Trophoblast cell (in vitro differentiated cells and primary cell): ENCODE data around the gene TSC1.

Experiments used
- DNase-seq, 2 donors: peaks; one replicate each; pipeline ENCODE4 v3.0.0-alpha.2; 2016
- H2AFZ ChIP-seq: 2 replicates; pipeline ENCODE4 v1.6.1; 2013; ENCODE audit warnings: low read length, moderate library complexity, mild to moderate bottlenecking; ENCODE audit not compliant: insufficient read depth, poor library complexity
- H2AK5ac ChIP-seq: 2 replicates; pipeline ENCODE4 v1.6.1; 2013; ENCODE audit warnings: mild to moderate bottlenecking, low read length
- H2BK120ac ChIP-seq: 2 replicates; pipeline ENCODE4 v1.6.1; 2013; ENCODE audit warnings: low read length, mild to moderate bottlenecking, moderate library complexity; ENCODE audit not compliant: insufficient read depth, poor library complexity
- H2BK12ac ChIP-seq: 2 replicates; pipeline ENCODE4 v1.6.1; 2013; ENCODE audit warnings: mild to moderate bottlenecking, low read length, moderate library complexity
- H2BK5ac ChIP-seq: 2 replicates; pipeline ENCODE4 v1.6.1; 2013; ENCODE audit warnings: low read length, low read depth, moderate library complexity, mild to moderate bottlenecking; ENCODE audit not compliant: poor library complexity
- H3K14ac ChIP-seq: 2 replicates; pipeline ENCODE4 v1.6.1; 2013; ENCODE audit warnings: mild to moderate bottlenecking, low read length
- H3K18ac ChIP-seq: 2 replicates; pipeline ENCODE4 v1.6.1; 2013; ENCODE audit warnings: mild to moderate bottlenecking, low read length
- H3K23ac ChIP-seq: 2 replicates; pipeline ENCODE4 v1.6.1; 2013; ENCODE audit warnings: low read length
- H3K27ac ChIP-seq: 2 replicates; pipeline ENCODE4 v1.5.1; 2013; ENCODE audit warnings: low read depth, mild to moderate bottlenecking, inconsistent platforms, low read length, moderate library complexity
- H3K27me3 ChIP-seq: 2 replicates; pipeline ENCODE4 v1.6.1; 2013; ENCODE audit warnings: inconsistent platforms, mild to moderate bottlenecking, low read length, moderate library complexity; ENCODE audit not compliant: insufficient read depth
- H3K36me3 ChIP-seq, 2 experiments: 1 replicate in 1 of 2; 2 replicates in 1 of 2; pipeline ENCODE4 v1.6.1; 2013; ENCODE audit warnings: low read length in 2 of 2, mild to moderate bottlenecking in 2 of 2, moderate library complexity in 1 of 2; ENCODE audit not compliant: insufficient read depth in 2 of 2, control insufficient read depth in 1 of 2
- H3K4ac ChIP-seq: 2 replicates; pipeline ENCODE4 v1.6.1; 2013; ENCODE audit warnings: low read depth, mild to moderate bottlenecking, low read length, moderate library complexity
- H3K4me1 ChIP-seq, 2 experiments: 1 replicate in 1 of 2; 2 replicates in 1 of 2; pipeline ENCODE4 v1.6.1; 2013; ENCODE audit warnings: low read length in 2 of 2, mild to moderate bottlenecking in 2 of 2, moderate library complexity in 1 of 2; ENCODE audit not compliant: insufficient read depth in 2 of 2, control insufficient read depth in 1 of 2
- H3K4me2 ChIP-seq: 2 replicates; pipeline ENCODE4 v1.6.1; 2013; ENCODE audit warnings: inconsistent platforms, mild to moderate bottlenecking, low read length, moderate library complexity
- H3K4me3 ChIP-seq: 2 replicates; pipeline ENCODE4 v1.5.1; 2013; ENCODE audit warnings: mild to moderate bottlenecking, low read depth, low read length, inconsistent platforms
- H3K79me1 ChIP-seq: one replicate; pipeline ENCODE4 v1.6.1; 2013; ENCODE audit warnings: low read length
- H3K79me2 ChIP-seq: 2 replicates; pipeline ENCODE4 v1.6.1; 2013; ENCODE audit warnings: low read length, mild to moderate bottlenecking; ENCODE audit not compliant: control insufficient read depth, insufficient read depth, poor library complexity
- H3K9ac ChIP-seq: 2 replicates; pipeline ENCODE4 v1.6.1; 2013; ENCODE audit warnings: mild to moderate bottlenecking, low read length
- H3K9me3 ChIP-seq: 2 replicates; pipeline ENCODE4 v1.6.1; 2013; ENCODE audit warnings: low read depth, mild to moderate bottlenecking, control low read depth, inconsistent platforms, low read length; ENCODE audit not compliant: insufficient read depth
- H4K12ac ChIP-seq: 2 replicates; pipeline ENCODE4 v1.6.1; 2013; ENCODE audit warnings: low read depth, mild to moderate bottlenecking, low read length, moderate library complexity
- H4K8ac ChIP-seq: 2 replicates; pipeline ENCODE4 v1.6.1; 2013; ENCODE audit warnings: low read depth, mild to moderate bottlenecking, low read length, moderate library complexity
- H4K91ac ChIP-seq: one replicate; pipeline ENCODE4 v1.6.1; 2013; ENCODE audit warnings: low read depth, mild to moderate bottlenecking, low read length, moderate library complexity
- WGBS: extraction: QIAGEN DNeasy Blood & Tissue Kit; methylation state at CpG from one replicate; pipeline ENCODE4 v1.1.7; 2013; ENCODE audit warnings: missing lambda C conversion rate; ENCODE audit not compliant: insufficient read length, insufficient coverage; ENCODE audit errors: extremely low coverage; 5-methylcytosine and 5-hydroxymethylcytosine counted together

TSC1 gene

DNA sequence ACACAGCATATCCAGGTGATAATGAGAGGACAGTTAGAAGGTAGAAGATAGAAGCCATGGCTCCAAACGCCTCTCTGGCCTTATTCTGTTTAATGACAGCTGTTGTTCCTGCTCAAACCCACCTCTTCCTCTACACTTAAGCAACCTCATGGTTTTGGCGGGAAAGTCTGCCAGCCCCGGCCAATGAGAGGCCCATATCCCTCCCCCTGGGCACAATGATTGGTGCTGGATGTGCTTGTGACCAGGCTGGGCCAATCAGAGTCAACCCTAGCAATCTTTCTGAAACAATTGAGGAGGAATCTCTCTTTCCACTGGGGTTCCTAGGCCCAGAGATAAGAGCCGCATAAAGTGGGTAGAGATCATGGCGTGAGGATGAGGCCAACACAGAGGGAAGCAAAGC, 29.3 kb upstream of the TSC1 start:
- no CpG with 5 or more reads among the region's 5 CpGs for WGBS
- Histone ChIP-seq H3K4ac (no peak overlapping the region), H2BK5ac (no peak overlapping the region), H3K4me2 (no peak overlapping the region), H3K27ac (no peak overlapping the region), H3K36me3 (no peaks in the 10 kb centered on the region), H2AK5ac (no peak overlapping the region), H3K23ac (no peak overlapping the region), H2BK120ac (no peak overlapping the region), H3K4me3 (no peak overlapping the region), H3K14ac (no peak overlapping the region), H4K12ac (no peak overlapping the region), H3K18ac (no peak overlapping the region), H3K27me3 (no peaks in the 10 kb centered on the region), H3K4me1 (no peaks in the 10 kb centered on the region), H3K79me1 (no peaks in the 10 kb centered on the region), H3K79me2 (no peaks in the 10 kb centered on the region), H3K9ac (no peak overlapping the region), H2AFZ (no peak overlapping the region), H3K9me3 (no peaks in the 10 kb centered on the region), H4K91ac (no peak overlapping the region), H4K8ac (no peak overlapping the region), H2BK12ac (no peak overlapping the region)
- no peak for DNase-seq

GRCh38 chr9:132973166-132973565, 28.8 kb upstream of the TSC1 start:
- Histone ChIP-seq H2AFZ (no peak overlapping the region), H3K79me2 (no peaks in the 10 kb centered on the region), H3K27me3 (no peaks in the 10 kb centered on the region), H3K23ac (no peak overlapping the region), H3K4me2 (no peak overlapping the region), H4K91ac (no peak overlapping the region), H3K14ac (no peak overlapping the region), H3K36me3 (no peaks in the 10 kb centered on the region), H3K4me3 (no peak overlapping the region), H2BK120ac (no peak overlapping the region), H3K4ac (no peak overlapping the region), H4K12ac (no peak overlapping the region), H2AK5ac (no peak overlapping the region), H3K27ac (no peak overlapping the region), H3K9me3 (no peaks in the 10 kb centered on the region), H3K9ac (no peak overlapping the region), H3K18ac (no peak overlapping the region), H3K79me1 (no peaks in the 10 kb centered on the region), H3K4me1 (no peaks in the 10 kb centered on the region), H4K8ac (no peak overlapping the region), H2BK5ac (no peak overlapping the region), H2BK12ac (no peak overlapping the region)
- WGBS, result no CpG with 5 or more reads among the region's 18 CpGs
- DNase-seq, result no peak

DNA sequence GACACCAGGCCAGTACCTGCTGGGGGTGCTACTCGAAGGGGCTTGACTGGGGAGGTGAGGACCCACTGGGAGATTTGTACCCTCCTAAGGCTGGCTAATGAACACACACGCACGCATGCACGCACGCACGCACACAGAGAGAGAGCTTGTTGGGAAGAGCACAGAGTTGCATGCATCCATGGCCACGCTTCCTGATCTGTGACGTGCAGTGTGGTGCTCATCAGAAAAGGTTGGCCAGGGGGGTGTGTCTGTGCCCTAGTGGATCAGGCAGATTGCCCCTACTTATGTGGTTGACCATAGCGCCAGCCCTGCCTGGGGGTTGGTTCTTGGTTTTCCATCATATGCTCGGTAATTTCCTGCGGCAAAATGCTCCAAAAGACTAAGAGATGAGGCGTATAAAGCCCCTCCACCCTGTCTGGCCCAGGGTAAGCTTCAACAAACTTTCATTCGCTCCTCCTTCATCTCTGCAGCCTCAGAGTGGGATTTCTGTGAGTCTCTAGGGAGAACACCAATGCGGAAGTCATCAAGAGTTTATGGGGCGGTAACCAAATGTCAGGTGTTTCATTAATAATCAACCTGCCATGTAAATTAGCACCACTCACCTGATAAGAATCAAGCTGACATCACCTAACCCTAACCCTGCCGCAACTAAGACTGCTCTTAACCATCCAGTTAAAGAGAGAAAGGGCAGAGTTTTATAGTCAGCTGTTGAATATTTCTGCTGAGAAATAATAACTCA, 26.1 kb upstream of the TSC1 start:
- no peak overlapping the region for H3K4ac ChIP-seq
- H3K4me2 ChIP-seq, result no peak overlapping the region
- no peak overlapping the region for H3K4me3 ChIP-seq
- no peaks in the 10 kb centered on the region for H3K9me3 ChIP-seq
- no peak overlapping the region for H2BK120ac ChIP-seq
- no peak overlapping the region for H4K12ac ChIP-seq
- H2AFZ ChIP-seq, result no peak overlapping the region
- H2AK5ac ChIP-seq, result no peak overlapping the region
- H3K27me3 ChIP-seq, result no peaks in the 10 kb centered on the region
- no peak overlapping the region for H3K23ac ChIP-seq
- no peaks in the 10 kb centered on the region for H3K36me3 ChIP-seq
- no peaks in the 10 kb centered on the region for H3K4me1 ChIP-seq
- H4K91ac ChIP-seq, result no peak overlapping the region
- no peaks in the 10 kb centered on the region for H3K79me1 ChIP-seq
- no peak overlapping the region for H3K14ac ChIP-seq
- WGBS, result no CpG with 5 or more reads among the region's 16 CpGs
- H3K79me2 ChIP-seq, result no peaks in the 10 kb centered on the region
- H2BK12ac ChIP-seq, result no peak overlapping the region
- H2BK5ac ChIP-seq, result no peak overlapping the region
- H3K27ac ChIP-seq, result no peak overlapping the region
- no peak overlapping the region for H3K18ac ChIP-seq
- H3K9ac ChIP-seq, result no peak overlapping the region
- H4K8ac ChIP-seq, result no peak overlapping the region
- no peak for DNase-seq

DNA sequence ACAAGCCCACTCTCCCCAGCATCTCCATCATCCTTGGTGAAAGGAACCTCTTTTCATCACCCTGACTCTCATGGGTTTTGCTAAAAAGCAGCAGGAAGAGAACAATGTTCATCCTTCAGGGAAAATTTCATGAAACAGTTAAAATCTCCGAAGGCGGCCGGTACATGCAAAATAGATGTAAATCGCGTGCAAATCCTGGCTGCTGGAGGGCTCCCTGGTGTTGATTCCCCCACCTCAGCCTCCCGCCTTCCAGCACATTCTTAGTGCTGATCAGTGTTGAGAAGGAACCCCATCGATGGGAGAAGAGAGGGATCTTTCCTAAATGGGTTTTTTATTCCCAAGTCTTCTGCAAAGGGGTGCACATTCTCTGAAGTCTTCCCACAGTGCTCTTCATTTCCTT, 25.4 kb upstream of the TSC1 start:
- H4K8ac ChIP-seq, result no peak overlapping the region
- H3K9ac ChIP-seq, result no peak overlapping the region
- WGBS, result no CpG with 5 or more reads among the region's 7 CpGs
- H3K27ac ChIP-seq, result no peak overlapping the region
- H3K79me2 ChIP-seq, result no peaks in the 10 kb centered on the region
- H2BK120ac ChIP-seq, result no peak overlapping the region
- H3K4me2 ChIP-seq, result no peak overlapping the region
- H3K27me3 ChIP-seq, result no peaks in the 10 kb centered on the region
- no peak overlapping the region for H2AFZ ChIP-seq
- H3K23ac ChIP-seq, result no peak overlapping the region
- H2BK12ac ChIP-seq, result no peak overlapping the region
- no peak overlapping the region for H4K12ac ChIP-seq
- H2AK5ac ChIP-seq, result no peak overlapping the region
- no peak overlapping the region for H4K91ac ChIP-seq
- H3K36me3 ChIP-seq, result no peaks in the 10 kb centered on the region
- H3K79me1 ChIP-seq, result no peaks in the 10 kb centered on the region
- no peak overlapping the region for H3K18ac ChIP-seq
- no peak overlapping the region for H2BK5ac ChIP-seq
- H3K4ac ChIP-seq, result no peak overlapping the region
- H3K4me1 ChIP-seq, result no peaks in the 10 kb centered on the region
- no peak for DNase-seq
- no peak overlapping the region for H3K14ac ChIP-seq
- H3K4me3 ChIP-seq, result no peak overlapping the region
- H3K9me3 ChIP-seq, result no peaks in the 10 kb centered on the region
